H1 (cell line): ENCODE measurements around the gene GJD3. TPM values are rescaled to one million over a fixed set of nuclear protein-coding genes. Genes with fewer than 3 reads are reported as not detected.

Source experiments
- BCL11A ChIP-seq, 2 experiments: IDR thresholded peaks; one replicate each; pipeline ENCODE4 v1.6.1; 2011; ENCODE audit warnings: low read depth in 2 of 2, low read length in 2 of 2, mild to moderate bottlenecking in 2 of 2
- GTF2F1 ChIP-seq: IDR thresholded peaks from 2 replicates; pipeline ENCODE4 v1.6.1; 2012; ENCODE audit warnings: low read depth, low read length, improper control_type of control experiment, borderline replicate concordance
- SIN3A ChIP-seq, 2 experiments: IDR thresholded peaks in 1 of 2; conservative IDR thresholded peaks in 1 of 2; 2 replicates each; pipeline ENCODE4 v1.6.1; 2011 to 2012; ENCODE audit warnings: low read length in 2 of 2, improper control_type of control experiment in 1 of 2, low read depth in 1 of 2, mild to moderate bottlenecking in 1 of 2
- SIX5 ChIP-seq: IDR thresholded peaks from 2 replicates; pipeline ENCODE4 v1.6.1; 2011; ENCODE audit warnings: mild to moderate bottlenecking, low read depth, low read length
- polyA plus RNA-seq, 7 experiments: library from polyadenylated mRNA; depleted of rRNA in 3 of 7; stranded (reverse) in 5 of 7; unstranded in 2 of 7; fragments of >200 nt in 5 of 7; fragments of 200-250 nt in 2 of 7; gene quantifications; 1 replicate in 5 of 7; 2 replicates in 1 of 7; 4 replicates in 1 of 7; pipeline versions ENCODE4 v1.2.1 to v1.2.3, GENCODE V29; 2011 to 2013; ENCODE audit warnings: missing spikeins in 2 of 7, mixed read lengths in 2 of 7
- total RNA-seq: library from RNA; stranded (reverse); fragmentation: NEBNext Ultra II Directional; extraction: Animal tissue kit (Norgen Biotek cat#: 25700); gene quantifications from 2 replicates; pipeline ENCODE4 v1.2.1, GENCODE V29; 2021

Gene GJD3
- total and polyA plus RNA-seq, 2 of the 8 experiments (the other 6 are each of a cell fraction or from before 2014, with no cell fraction given) = 0.53 to 1.9 TPM

DNA sequence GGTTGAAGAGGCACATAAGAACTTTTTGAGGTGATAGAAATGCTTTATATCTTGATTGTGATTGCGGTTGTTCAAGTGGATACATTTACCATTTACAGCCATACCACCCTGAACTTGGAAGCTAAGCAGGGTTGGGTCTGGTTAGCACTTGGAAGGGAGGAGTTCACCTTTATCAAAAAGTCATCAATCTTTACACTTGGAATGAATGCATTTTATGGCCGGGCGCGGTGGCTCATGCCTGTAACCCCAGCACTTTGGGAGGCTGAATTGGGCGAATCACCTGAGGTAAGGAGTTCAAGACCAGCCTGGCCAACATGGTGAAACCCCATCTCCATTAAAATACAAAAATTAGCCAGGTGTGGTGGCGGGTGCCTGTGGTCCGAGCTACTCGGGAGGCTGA is 9.5 kb upstream of the GJD3 start (continued):
- TF ChIP-seq SIN3A (conservative IDR thresholded peaks at IDR 0.05 in 1 of 2, IDR thresholded peaks at IDR 0.05 in 1 of 2; ENCODE audit: low read depth in 1 of 2, low read length in 2 of 2) (no peak), SIX5 (no peak), BCL11A (IDR thresholded peaks at IDR 0.05; ENCODE audit: low read depth in 2 of 2, low read length in 2 of 2) (no peak), GTF2F1 (no peak)
